Breast epithelium (tissue), 4 donors: ENCODE results near the gene PPP6C. TPM values are rescaled to one million over a fixed set of nuclear protein-coding genes. Genes with fewer than 3 reads are reported as not detected.

Source experiments
- DNase-seq, 2 donors: peaks; one replicate each; pipeline ENCODE4 v3.0.0-alpha.2; 2019; ENCODE audit warnings: low spot score in 2 of 2
- H3K27ac ChIP-seq, 2 donors: fragments of 200-600 bp; sonication (generic) in 1 of 2; one replicate each; pipeline ENCODE4 v1.5.1; 2016 to 2019; ENCODE audit warnings: mild to moderate bottlenecking in 1 of 2
- H3K27me3 ChIP-seq, 2 donors: fragments of 200-600 bp; sonication (generic) in 1 of 2; one replicate each; pipeline versions ENCODE4 v1.5.1 to v1.6.0; 2017 to 2019; ENCODE audit warnings: control low read depth in 1 of 2, mild to moderate bottlenecking in 1 of 2
- H3K36me3 ChIP-seq: fragments of 200-600 bp; one replicate; pipeline ENCODE4 v1.5.1; 2019
- H3K4me1 ChIP-seq, 2 donors: fragments of 200-600 bp; sonication (generic); one replicate each; pipeline ENCODE4 v1.5.1; 2016 to 2019; ENCODE audit warnings: control low read depth in 1 of 2
- H3K4me3 ChIP-seq, 3 donors: fragments of 200-600 bp; sonication (generic); 1 replicate in 2 of 3; 2 replicates in 1 of 3; pipeline ENCODE4 v1.5.1; 2016 to 2019; ENCODE audit warnings: mild to moderate bottlenecking in 3 of 3, moderate library complexity in 2 of 3
- H3K9me3 ChIP-seq, 2 donors: fragments of 200-600 bp; sonication (generic) in 1 of 2; one replicate each; pipeline ENCODE4 v1.5.1; 2016 to 2019; ENCODE audit warnings: control low read depth in 1 of 2
- POLR2A ChIP-seq: fragments of 450-650 bp; IDR thresholded peaks from one replicate; pipeline ENCODE4 v1.6.1; 2016; ENCODE audit warnings: antibody characterized with exemption, mild to moderate bottlenecking, moderate library complexity
- POLR2AphosphoS5 ChIP-seq, 3 donors: sonication (generic); formaldehyde crosslinking; IDR thresholded peaks; one replicate each; pipeline ENCODE4 v1.6.1; 2017; ENCODE audit warnings: antibody characterized with exemption in 3 of 3
- intact Hi-C: fragments of 100-400 bp; cut with DNase I; formaldehyde crosslinking; loops from one replicate; pipeline ENCODE4 v1.15.1; 2023; ENCODE audit warnings: low total_unique reads
- total RNA-seq, 3 donors: library from RNA; depleted of rRNA; stranded (reverse); fragments of >200 nt; gene quantifications; one replicate each; pipeline ENCODE4 v1.1.0, GENCODE V29; 2016
- TF ChIP-seq, protein P1 (sequence below), 3 donors: fragments of 450-650 bp; IDR thresholded peaks; one replicate each; pipeline ENCODE4 v1.5.1; 2016 to 2017; ENCODE audit warnings: antibody characterized with exemption in 3 of 3, mild to moderate bottlenecking in 3 of 3, moderate library complexity in 3 of 3

Gene PPP6C
- total RNA-seq, 3 donors from 2014 or later, result 34.4 to 50.2 (median 42.1) TPM

DNA sequence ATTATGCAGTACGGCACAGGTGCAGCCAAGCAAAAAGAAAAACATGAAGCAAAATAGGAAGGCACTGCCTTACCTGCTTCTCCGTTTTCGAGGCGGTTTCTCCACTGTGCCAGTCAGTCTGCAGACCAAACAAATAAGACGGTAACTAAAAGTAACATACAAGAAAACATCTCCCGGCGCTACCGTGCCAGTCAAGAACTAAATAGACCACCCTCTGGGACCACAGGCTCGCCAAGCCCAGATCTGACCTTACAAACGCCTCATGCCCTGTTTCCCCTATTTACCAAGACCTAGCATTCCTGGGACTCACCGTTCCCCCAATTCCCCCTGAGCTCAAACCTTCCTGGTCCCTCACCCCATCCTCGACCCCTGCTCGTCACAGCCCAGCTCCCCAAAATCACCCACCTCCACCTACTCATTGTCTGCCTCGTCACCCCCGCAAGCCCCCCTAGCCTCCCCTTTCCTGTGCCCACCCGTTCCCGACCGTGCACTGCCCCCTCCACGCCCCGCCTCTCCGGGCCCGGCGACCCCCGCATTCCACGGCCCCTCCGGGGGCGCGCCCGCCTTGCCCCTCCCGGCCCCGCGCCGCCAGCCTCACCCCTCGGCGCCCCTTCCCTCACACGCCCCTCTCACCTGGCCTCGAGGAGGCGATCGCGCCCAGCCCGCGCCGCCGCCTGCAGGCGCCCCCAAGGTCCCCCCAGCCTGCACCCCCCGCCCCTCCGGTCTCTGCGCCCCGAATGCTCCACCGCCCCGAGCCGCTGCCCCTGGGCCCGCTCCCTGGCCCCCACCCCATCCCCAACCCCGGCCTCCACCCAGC lies 46.8 kb downstream of the PPP6C start:
- no peaks in the 10 kb centered on the region for H3K9me3 ChIP-seq
- H3K27me3 ChIP-seq, result no peaks in the 10 kb centered on the region
- intact Hi-C loops, result no loop called here
- no peaks in the 10 kb centered on the region for H3K36me3 ChIP-seq
- no peaks in the 10 kb centered on the region for H3K4me1 ChIP-seq
- H3K4me3 ChIP-seq, result peak overlapping the region; percentile 79 to 90 (median 87)
- no peak for TF ChIP-seq POLR2A
- no peak for TF ChIP-seq POLR2AphosphoS5 (IDR thresholded peaks at IDR 0.05)
- TF ChIP-seq, protein P1, sequence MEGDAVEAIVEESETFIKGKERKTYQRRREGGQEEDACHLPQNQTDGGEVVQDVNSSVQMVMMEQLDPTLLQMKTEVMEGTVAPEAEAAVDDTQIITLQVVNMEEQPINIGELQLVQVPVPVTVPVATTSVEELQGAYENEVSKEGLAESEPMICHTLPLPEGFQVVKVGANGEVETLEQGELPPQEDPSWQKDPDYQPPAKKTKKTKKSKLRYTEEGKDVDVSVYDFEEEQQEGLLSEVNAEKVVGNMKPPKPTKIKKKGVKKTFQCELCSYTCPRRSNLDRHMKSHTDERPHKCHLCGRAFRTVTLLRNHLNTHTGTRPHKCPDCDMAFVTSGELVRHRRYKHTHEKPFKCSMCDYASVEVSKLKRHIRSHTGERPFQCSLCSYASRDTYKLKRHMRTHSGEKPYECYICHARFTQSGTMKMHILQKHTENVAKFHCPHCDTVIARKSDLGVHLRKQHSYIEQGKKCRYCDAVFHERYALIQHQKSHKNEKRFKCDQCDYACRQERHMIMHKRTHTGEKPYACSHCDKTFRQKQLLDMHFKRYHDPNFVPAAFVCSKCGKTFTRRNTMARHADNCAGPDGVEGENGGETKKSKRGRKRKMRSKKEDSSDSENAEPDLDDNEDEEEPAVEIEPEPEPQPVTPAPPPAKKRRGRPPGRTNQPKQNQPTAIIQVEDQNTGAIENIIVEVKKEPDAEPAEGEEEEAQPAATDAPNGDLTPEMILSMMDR (IDR thresholded peaks at IDR 0.05), result no peak
- peak overlapping the region; percentile 74 to 78 for H3K27ac ChIP-seq
- DNase-seq, result no peak

DNA sequence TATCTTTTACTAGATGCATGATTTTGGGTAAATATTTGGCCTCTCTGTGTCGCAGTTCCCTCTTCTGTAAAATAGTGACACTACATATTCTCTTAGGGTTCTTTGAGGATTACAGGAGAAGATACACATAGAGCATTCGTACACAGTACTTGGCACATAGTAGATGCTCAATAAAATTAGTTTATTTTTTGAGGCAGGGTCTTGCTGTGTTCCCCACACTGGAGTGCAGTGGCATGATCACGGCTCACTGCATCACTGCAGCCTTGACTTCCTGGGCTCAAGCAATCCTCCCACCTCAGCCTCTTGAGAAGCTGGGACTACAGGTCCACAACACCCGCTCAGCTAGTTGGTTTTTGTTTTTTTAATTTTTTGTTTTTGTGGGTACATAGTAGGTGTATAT lies 47.9 kb downstream of the PPP6C start:
- TF ChIP-seq POLR2AphosphoS5 (IDR thresholded peaks at IDR 0.05), result no peak
- TF ChIP-seq, protein P1 (IDR thresholded peaks at IDR 0.05), result no peak
- no peak for TF ChIP-seq POLR2A
- no peak overlapping the region for H3K4me3 ChIP-seq
- H3K27ac ChIP-seq, result no peak overlapping the region
- H3K36me3 ChIP-seq, result no peaks in the 10 kb centered on the region
- intact Hi-C loops, result no loop called here
- H3K9me3 ChIP-seq, result no peaks in the 10 kb centered on the region
- H3K4me1 ChIP-seq, result no peaks in the 10 kb centered on the region
- no peak for DNase-seq
- H3K27me3 ChIP-seq, result no peaks in the 10 kb centered on the region

DNA sequence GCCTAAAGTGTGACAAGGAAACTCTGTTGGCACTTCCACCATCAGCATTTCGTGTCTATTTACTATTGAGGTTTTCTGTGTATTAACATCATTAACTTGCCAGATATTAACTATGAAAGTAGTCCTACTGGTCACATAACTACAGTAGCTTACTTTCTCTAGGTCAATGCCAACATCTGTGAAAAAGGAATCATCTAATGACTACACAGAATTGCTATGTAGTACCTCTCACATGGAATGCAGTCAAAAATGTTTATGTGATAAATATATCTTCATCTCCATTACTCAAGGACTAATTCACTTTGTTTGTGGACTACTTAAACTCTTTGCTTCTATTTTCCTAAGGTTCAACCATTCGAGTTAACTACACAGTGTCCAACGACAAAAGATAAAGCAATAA lies 48.4 kb downstream of the PPP6C start:
- Histone ChIP-seq H3K9me3 (no peaks in the 10 kb centered on the region), H3K27ac (no peak overlapping the region), H3K4me3 (no peak overlapping the region), H3K27me3 (no peaks in the 10 kb centered on the region), H3K36me3 (no peaks in the 10 kb centered on the region), H3K4me1 (no peaks in the 10 kb centered on the region)
- no peak for DNase-seq
- no peak for TF ChIP-seq POLR2A
- TF ChIP-seq POLR2AphosphoS5 (IDR thresholded peaks at IDR 0.05), result no peak
- TF ChIP-seq, protein P1 (IDR thresholded peaks at IDR 0.05), result no peak
- intact Hi-C loops, result no loop called here

DNA sequence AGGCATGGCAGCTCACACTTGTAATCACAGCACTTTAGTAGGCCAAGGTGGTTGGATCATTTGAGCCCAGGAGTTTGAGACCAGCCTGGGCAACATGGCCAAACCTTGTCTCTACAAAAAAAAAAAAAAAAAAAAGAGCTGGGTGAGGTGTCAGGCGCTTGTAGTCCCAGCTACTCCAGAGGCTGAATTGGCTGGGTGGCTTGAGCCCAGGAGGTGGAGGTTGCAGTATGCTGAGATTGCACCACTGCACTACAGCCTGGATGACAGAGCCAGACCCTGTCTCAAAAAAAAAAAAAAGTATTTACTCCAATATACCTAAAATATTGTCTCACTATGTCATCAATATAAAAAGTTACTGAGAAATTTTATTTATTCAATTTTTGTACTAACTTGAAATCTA lies 49.0 kb downstream of the PPP6C start:
- intact Hi-C loops, result no loop called here
- H3K9me3 ChIP-seq, result no peaks in the 10 kb centered on the region

DNA sequence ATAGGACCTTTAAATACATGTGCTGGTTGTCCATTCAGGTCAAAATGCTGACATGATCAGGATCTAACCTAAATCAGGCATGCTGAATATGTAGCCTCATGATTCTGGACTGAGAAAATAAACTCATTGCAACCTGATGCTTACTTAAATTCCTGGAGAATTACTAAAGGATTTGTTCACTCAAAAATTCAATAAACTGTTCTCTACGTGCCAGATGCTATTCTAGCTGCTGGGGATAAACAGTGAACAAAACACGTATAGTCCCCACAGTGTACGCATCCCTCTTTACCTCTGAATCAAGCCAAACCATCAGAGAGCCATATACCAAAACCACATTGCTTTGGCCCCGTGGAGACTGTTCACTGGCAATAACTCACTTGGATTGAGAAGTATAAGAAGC lies 52.4 kb downstream of the PPP6C start:
- no peak for DNase-seq
- Histone ChIP-seq H3K4me1 (no peaks in the 10 kb centered on the region), H3K36me3 (no peaks in the 10 kb centered on the region), H3K9me3 (no peaks in the 10 kb centered on the region), H3K4me3 (no peak overlapping the region), H3K27me3 (no peaks in the 10 kb centered on the region), H3K27ac (no peak overlapping the region)
- intact Hi-C loops, result no loop called here
- TF ChIP-seq POLR2AphosphoS5 (IDR thresholded peaks at IDR 0.05), result no peak
- TF ChIP-seq POLR2A, result no peak
- TF ChIP-seq, protein P1 (IDR thresholded peaks at IDR 0.05), result no peak

More for the DNA sequence above, 49.0 kb downstream of the PPP6C start:
- no peaks in the 10 kb centered on the region for H3K36me3 ChIP-seq
- H3K27me3 ChIP-seq, result no peaks in the 10 kb centered on the region
- H3K27ac ChIP-seq, result no peak overlapping the region
- DNase-seq, result no peak
- TF ChIP-seq POLR2A, result no peak
- TF ChIP-seq POLR2AphosphoS5 (IDR thresholded peaks at IDR 0.05), result no peak
- TF ChIP-seq, protein P1 (IDR thresholded peaks at IDR 0.05), result no peak
- H3K4me3 ChIP-seq, result no peak overlapping the region
- H3K4me1 ChIP-seq, result no peaks in the 10 kb centered on the region
